HG03135 (cell line): ENCODE data around the gene CDK16.
A peak's percentile ranks its signal among the peaks of the same experiment; 100 is the strongest.

Experiments used
- ATAC-seq: cut with Tn5 transposase; IDR thresholded peaks from one replicate; pipeline ENCODE4 v1.9.1; 2021; ENCODE audit warnings: mild to moderate bottlenecking, moderate library complexity; ENCODE audit not compliant: unreplicated experiment

Gene CDK16

GRCh38 chrX:47185241-47185640 is 33.2 kb upstream of the CDK16 start:
- ATAC-seq, result no peak

DNA sequence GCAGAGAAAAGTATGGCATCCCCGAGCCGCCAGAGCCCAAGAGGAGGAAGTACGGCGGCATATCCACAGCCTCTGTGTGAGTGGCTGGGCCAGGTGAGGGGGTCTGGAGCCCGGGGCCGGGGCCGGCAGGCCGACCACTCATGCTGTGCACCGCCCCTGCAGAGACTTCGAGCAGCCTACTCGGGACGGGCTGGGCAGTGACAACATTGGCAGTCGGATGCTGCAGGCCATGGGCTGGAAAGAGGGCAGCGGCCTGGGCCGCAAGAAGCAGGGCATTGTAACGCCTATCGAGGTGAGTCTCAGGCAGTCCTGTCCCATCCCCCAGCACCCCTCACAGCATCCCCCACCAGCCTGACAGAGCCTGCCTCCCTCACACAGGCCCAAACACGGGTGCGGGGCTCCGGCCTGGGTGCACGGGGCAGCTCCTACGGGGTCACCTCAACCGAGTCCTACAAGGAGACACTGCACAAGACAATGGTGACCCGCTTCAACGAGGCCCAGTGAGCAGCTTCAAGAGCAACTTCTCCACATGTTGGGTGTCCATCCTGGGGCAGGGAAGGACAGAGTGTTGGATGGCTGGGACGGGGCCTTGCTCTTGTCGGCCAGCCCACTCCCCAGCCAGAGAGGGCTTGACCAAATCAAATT is 32.3 kb upstream of the CDK16 start:
- ATAC-seq, result no peak

DNA sequence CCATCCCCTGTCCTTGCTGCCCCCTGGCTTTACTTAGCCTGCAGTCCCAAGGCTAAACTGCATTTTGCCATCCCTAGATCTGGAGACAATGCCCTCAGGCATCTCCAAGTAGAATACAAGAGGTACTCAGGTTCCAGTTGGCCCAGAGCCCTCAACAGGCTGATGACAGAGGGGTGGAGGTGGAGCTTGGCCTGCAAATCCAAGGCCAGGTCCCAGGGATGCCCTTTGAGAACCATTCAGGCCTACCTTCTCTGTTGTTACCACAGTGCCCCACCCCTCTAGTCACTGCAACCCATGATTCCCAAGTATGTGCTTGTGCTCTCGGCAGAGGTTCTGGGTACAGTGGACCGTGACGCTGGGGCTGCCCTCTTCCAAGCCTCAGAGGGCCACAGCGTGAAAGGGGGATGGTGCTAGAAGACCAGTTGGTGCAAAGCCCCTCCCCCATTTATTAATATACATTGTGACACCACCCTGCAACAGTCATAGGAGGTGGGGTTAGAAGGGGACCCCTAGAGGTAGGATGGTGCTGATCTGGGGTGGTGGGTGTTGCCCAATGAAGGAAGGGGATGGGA is 31.3 kb upstream of the CDK16 start:
- ATAC-seq, result no peak

DNA sequence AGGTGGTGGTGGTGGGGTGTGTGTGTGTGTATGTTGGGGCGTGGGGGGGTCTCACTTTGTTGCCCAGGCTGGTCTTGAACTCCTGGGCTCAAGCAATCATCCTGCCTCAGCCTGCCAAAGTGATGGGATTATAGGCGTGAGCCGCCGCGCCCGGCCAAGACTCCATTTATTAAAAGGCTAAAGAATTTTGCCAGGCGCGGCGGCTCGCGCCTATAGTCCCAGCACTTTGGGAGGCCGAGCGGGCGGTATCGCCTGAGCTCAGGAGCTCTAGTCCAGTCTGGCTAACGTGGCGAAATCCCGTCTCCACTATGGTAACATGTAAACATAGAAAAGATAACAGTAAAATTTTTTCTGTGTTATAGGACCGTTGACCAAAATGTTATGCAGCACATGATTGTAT is 28.6 kb upstream of the CDK16 start:
- no peak for ATAC-seq

DNA sequence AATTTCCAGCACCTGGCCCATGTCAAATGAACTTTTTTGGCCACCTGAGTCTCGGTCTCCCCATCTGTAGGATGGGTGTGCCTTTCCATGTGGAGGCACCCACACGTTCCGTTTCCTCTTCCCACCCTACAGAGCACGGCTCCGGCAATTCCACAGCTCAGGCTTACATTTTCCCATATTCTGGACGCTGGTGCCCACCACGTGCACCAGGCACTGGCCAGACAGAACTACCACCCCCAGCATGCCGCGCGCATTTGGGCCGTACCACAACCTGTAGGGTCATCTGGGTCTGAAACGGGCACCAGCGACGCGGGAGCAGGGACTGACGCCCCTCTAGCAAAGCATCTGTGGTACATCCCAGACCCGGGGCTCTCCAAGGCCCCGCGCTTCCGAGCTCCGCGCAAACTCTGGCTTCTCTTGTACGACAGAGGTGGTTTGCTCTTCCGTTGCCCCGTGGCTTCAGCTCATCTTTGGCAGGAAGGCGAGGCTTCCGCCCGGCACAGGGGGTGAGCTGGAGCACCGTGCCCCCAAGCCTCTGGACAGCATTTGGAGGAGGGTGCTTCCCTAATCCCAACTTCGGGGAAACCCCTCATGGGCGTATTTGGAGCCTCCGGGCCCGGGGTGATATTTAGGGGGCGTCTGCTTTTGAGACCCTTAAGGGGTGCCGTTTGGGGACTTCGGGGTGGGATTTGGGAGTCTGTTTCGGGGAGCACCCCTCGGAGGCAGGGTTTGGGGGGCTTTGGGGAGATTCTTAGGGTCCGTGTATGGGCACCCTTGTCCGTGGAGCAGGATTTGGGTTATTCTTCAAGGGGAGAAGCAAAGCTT is 27.8 kb upstream of the CDK16 start:
- peak; percentile 38 for ATAC-seq

GRCh38 chrX:47191331-47191730 is 27.1 kb upstream of the CDK16 start:
- no peak for ATAC-seq

- no peak for ATAC-seq
These were observed 26.6 kb upstream of the CDK16 start for GRCh38 chrX:47191806-47192401.

GRCh38 chrX:47193475-47194193 is 24.8 kb upstream of the CDK16 start, which contains the start of gene UBA1:
Gene UBA1 (plus strand): TSS chrX:47193829. CDS start chrX:47198803, 4,974 bp downstream.
- ATAC-seq, result peak; percentile 79

GRCh38 chrX:47194194-47194787 is 24.2 kb upstream of the CDK16 start:
- no peak for ATAC-seq

- ATAC-seq, result no peak
These were observed 22.4 kb upstream of the CDK16 start for GRCh38 chrX:47196098-47196497.

GRCh38 chrX:47197526-47197925 is 21.0 kb upstream of the CDK16 start:
- no peak for ATAC-seq

- ATAC-seq, result no peak
These were observed 20.3 kb upstream of the CDK16 start for GRCh38 chrX:47198026-47198686.

- ATAC-seq, result no peak
These were observed 19.8 kb upstream of the CDK16 start for GRCh38 chrX:47198687-47199080.

GRCh38 chrX:47199286-47199685 is 19.2 kb upstream of the CDK16 start:
- ATAC-seq, result no peak

GRCh38 chrX:47200385-47201150 is 17.9 kb upstream of the CDK16 start:
- ATAC-seq, result no peak

- no peak for ATAC-seq
These were observed 17.0 kb upstream of the CDK16 start for GRCh38 chrX:47201345-47201944.

DNA sequence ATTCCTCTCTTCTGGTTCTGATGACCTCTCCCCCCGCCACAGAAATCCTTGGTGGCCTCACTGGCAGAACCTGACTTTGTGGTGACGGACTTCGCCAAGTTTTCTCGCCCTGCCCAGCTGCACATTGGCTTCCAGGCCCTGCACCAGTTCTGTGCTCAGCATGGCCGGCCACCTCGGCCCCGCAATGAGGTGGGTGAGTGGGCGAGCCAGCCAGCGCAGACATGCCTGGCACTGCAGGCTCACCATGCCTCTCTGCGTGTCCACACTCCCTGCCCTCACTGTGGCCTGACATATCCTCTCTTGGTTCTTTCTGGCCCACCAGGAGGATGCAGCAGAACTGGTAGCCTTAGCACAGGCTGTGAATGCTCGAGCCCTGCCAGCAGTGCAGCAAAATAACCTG is 16.2 kb upstream of the CDK16 start:
- ATAC-seq, result no peak

DNA sequence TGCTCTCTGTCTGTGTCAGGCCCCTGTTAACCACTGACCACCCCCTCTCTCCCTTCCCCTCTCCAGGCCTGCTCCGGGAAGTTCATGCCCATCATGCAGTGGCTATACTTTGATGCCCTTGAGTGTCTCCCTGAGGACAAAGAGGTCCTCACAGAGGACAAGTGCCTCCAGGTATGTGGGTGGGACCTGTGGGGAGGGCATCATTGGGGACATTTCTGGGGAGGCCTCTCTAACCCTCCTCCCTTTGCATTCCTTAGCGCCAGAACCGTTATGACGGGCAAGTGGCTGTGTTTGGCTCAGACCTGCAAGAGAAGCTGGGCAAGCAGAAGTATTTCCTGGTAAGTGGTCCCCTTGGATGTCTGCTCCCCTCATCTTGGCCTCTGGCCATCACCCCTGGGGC is 15.6 kb upstream of the CDK16 start:
- ATAC-seq, result no peak

- no peak for ATAC-seq
These were observed 13.5 kb upstream of the CDK16 start for GRCh38 chrX:47204970-47205369.
